Thoracic aorta endothelial cell (primary cell): Measurements from ENCODE around the gene BNIP5. TPM values are rescaled to one million over a fixed set of nuclear protein-coding genes. Genes with fewer than 3 reads are reported as not detected.

Experiments
- total RNA-seq: library from RNA; depleted of rRNA; stranded (reverse); fragments of >200 nt; gene quantifications from 2 replicates; pipeline ENCODE4 v1.2.3, GENCODE V29; 2012

The BNIP5 gene, protein sequence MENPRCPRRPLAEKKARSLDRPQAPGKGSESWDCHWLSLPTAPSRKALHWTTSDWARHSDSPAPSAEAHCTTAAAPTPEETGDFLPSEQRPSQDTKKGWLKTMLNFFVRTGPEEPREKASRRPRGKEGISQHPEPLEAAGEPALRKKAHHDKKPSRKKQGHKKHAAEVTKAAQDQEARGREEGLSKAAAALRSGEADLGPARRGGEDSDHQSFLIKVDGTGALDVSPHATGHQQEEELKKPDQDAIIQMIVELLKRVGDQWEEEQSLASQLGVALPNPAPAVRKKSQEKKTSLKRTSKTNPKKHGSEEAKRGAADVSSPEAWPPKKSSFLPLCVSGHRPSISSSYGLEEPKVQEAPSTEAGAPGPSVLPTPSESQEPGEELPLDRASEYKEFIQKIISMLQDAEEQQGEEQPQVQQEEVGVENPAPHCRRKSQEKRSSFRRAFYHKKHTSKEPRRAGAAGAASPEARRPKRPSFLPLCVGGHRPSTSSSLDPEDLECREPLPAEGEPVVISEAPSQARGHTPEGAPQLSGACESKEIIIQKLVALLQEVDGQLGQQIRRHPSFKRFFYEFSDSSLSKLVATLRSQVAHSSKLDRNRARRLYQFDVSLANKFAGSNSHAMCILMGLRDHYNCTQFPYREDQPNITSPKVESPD
- total RNA-seq = under 0.01 TPM in 1 of 2 replicates, not detected in the other

DNA sequence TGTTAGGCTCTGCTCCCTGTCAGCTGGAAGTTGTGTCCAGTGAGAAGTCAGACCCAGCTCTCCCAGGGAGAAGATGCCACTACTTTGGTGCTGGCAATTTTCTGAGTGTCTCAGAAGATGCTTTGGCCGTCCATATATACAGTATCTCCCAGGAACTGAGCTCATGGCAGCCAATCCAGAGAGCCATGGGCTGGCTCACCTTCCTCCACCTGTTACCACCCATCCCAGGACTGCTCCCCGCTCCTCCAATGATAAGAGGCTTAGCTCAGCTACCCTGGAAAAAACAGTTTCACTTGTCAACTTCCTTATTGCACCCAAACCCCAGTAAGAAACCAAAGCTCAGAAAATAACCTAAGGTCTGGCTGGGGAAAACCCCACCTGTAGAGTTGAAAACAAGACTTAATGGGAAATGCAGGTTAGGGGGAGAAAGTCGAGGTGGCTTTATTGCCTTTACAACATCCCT lies at the start of gene BNIP5:
BNIP5 (minus strand) TSS at position 110 of the 463 bp plus-strand sequence. CDS start 6,198 bp downstream, outside the sequence.

DNA sequence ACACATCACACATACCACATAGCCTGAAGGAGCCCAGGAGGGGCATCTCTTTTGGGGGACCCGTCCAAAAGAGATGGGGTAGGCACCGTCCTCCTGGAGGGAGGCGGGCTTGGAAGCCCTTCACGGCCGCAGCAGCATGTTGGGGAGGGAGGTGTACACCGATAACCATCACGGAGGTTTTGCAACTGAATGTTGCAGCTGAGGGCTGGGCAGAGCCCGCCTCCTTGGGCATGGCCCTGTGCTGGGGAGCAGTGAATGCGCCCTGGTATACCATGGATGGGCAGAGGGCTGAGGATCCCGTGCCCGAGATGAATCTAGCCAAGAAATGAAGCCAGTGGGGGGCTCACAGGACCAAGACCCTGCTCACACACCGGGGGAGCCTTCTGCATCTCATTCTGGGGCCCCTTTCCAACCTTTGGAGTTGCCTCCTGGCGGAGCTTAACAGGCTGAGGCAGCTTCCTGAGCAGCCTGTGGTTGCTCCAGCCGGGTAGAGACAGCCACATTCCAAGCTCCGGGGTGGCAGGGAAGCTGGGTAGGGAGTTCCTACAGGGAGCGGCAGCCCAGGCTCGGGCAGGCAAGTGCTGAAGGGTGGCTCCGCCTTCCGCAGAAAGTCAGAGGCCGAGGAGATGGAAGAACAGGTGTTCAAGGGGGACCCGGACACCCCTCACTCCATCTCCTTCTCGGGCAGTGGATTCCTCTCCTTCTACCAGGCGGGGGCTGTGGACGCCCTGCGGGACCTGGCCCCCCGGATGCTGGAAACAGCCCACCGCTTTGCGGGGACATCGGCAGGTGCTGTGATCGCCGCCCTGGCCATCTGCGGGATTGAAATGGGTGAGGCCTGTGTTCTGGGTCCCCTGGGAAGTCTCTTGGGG lies 66.6 kb downstream of the BNIP5 start, which contains the start of gene PNPLA1:
PNPLA1 (plus strand) TSS at position 227 of the 872 bp plus-strand sequence; CDS start at position 627, 400 bp downstream.

Other genes starting within 250 kb of the BNIP5 start
- gene MAPK13, start 206.4 kb downstream of the BNIP5 start, total RNA-seq = 1.5 and 1.9 TPM in 2 replicates
- gene BRPF3, start 140.1 kb downstream of the BNIP5 start, total RNA-seq = 20.1 and 20.2 TPM in 2 replicates
- gene PNPLA1, start 66.8 kb downstream of the BNIP5 start, total RNA-seq = not detected in 2 replicates
- gene ETV7, start 50.8 kb upstream of the BNIP5 start, total RNA-seq = 0.13 and 0.14 TPM in 2 replicates
- gene PXT1, start 106.0 kb upstream of the BNIP5 start, total RNA-seq = 0.13 TPM in 1 of 2 replicates, not detected in the other
- gene KCTD20, start 106.1 kb upstream of the BNIP5 start, total RNA-seq = 80.2 and 80.9 TPM in 2 replicates
- 23.0 and 24.4 TPM in 2 replicates for gene STK38, start 210.6 kb upstream of the BNIP5 start, total RNA-seq